Mesodermal cell (in vitro differentiated cells): ENCODE data around the gene PCSK5.
A peak's percentile ranks its signal among the peaks of the same experiment; 100 is the strongest.

Source experiments
- H3K27ac ChIP-seq: 2 replicates; pipeline ENCODE4 v1.7.0; 2013; ENCODE audit warnings: mild to moderate bottlenecking, low read depth, low read length, moderate library complexity; ENCODE audit not compliant: severe bottlenecking
- H3K36me3 ChIP-seq: 2 replicates; pipeline ENCODE4 v1.7.1; 2013; ENCODE audit warnings: mild to moderate bottlenecking, low read length, moderate library complexity; ENCODE audit not compliant: control insufficient read depth, insufficient read depth
- H3K4me1 ChIP-seq: one replicate; pipeline ENCODE4 v1.7.1; 2013; ENCODE audit warnings: mild to moderate bottlenecking, low read length; ENCODE audit not compliant: insufficient read depth, control insufficient read depth, poor library complexity, severe bottlenecking
- H3K4me3 ChIP-seq: 2 replicates; pipeline ENCODE4 v1.7.0; 2013; ENCODE audit warnings: low read length, control low read depth, mild to moderate bottlenecking; ENCODE audit not compliant: insufficient read depth, poor library complexity, severe bottlenecking; ENCODE audit errors: extremely low read depth
- H3K9me3 ChIP-seq: 2 replicates; pipeline ENCODE4 v1.7.1; 2013; ENCODE audit warnings: mild to moderate bottlenecking, low read length, moderate library complexity; ENCODE audit not compliant: control insufficient read depth
- WGBS, 2 experiments: methylation state at CpG; one replicate each; pipeline ENCODE4 v1.1.5; 2013; ENCODE audit warnings: missing lambda C conversion rate in 2 of 2; ENCODE audit not compliant: insufficient coverage in 2 of 2; 5-methylcytosine and 5-hydroxymethylcytosine counted together

PCSK5 gene

DNA sequence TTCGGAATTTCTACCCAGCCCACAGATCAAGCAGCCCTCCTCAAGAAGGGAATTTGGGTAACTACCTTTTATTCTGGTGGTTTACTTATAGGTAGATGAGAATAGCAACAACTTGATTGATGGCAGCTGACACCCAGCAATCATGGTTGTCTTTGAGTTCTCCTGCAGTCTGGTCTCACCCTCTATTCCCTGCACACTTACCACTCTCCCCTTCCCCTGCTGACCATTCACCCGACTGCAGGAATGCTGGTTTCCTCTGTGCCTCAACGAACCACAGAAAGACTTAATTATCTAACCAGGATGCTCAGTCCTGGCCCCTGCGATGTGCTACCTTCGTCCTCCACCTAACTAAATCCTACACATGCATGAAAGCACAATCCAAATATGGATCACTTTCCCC lies 260.8 kb downstream of the PCSK5 start:
- WGBS, 2 experiments: 73 to 74% methylated on average over 4 of the region's 5 CpGs
- H3K4me3 ChIP-seq: no peak overlapping the region
- H3K27ac ChIP-seq: no peak overlapping the region
- H3K9me3 ChIP-seq: no peaks in the 10 kb centered on the region
- no peaks in the 10 kb centered on the region for H3K36me3 ChIP-seq
- no peaks in the 10 kb centered on the region for H3K4me1 ChIP-seq

DNA sequence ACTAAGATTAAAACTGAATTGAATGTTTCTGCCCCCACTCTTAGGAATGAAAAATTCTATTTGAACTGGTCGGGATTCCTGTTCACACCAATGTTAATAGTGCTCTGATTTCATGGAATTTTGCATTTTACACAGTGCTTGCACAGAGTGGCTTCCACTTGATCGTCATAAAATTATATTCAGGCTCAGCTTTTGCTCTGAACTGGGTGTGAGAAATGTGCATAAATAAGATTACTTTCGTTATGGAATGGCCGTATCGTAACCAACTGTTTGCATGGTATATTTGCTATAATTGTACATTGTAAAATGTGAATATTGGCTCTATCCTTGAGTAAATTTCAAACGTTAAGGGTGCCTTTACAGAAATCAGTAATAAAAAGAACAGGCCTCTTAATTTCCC lies 262.9 kb downstream of the PCSK5 start:
- no peak overlapping the region for H3K27ac ChIP-seq
- peaks cover 3% of the 10 kb centered on the region for H3K36me3 ChIP-seq
- no peak overlapping the region for H3K4me3 ChIP-seq
- H3K4me1 ChIP-seq: no peaks in the 10 kb centered on the region
- H3K9me3 ChIP-seq: no peaks in the 10 kb centered on the region
- WGBS, 2 experiments: 83 to 100% methylated on average over 3 to 4 of the region's 6 CpGs

DNA sequence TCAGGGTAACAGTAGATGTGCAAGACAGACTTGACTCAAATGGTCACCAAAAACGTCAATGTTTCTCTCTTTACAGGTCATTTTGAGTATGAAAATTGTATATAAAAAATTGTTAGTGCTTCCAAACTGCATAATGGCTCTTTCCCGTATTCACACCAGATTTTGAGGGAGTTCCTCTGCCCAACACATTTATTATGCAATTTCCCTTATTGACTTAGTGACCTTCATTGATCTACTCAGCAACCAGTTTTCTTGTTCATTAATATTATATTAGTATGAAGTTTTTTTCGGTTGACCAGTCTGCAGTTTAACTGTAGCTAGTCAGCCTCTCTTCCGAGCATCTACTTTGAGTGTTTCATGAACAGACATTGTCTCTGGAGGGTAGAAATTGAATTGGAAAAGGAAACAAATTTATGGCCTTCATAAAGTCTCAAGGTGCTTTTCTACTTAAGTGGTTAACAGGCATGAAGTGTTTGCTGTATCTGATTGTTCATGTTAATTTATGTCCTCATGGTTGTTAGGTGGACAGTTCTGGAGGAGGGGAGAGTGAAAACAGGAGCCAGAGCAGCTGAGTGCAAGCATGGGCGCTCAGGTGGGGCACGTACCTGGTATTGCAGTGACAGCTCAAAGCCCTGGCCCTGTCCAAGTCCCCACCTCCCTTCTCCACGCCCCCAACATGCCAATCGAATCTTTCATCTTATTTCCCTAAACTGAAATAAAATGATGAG lies 263.6 kb downstream of the PCSK5 start:
- WGBS, 2 experiments: 87% methylated on average over 3 of the region's 8 CpGs; no CpG with 5 or more reads in 1 of the 2 experiments
- H3K27ac ChIP-seq: no peak overlapping the region
- H3K4me3 ChIP-seq: no peak overlapping the region
- no peaks in the 10 kb centered on the region for H3K9me3 ChIP-seq
- peaks cover 8% of the 10 kb centered on the region for H3K36me3 ChIP-seq
- no peaks in the 10 kb centered on the region for H3K4me1 ChIP-seq

DNA sequence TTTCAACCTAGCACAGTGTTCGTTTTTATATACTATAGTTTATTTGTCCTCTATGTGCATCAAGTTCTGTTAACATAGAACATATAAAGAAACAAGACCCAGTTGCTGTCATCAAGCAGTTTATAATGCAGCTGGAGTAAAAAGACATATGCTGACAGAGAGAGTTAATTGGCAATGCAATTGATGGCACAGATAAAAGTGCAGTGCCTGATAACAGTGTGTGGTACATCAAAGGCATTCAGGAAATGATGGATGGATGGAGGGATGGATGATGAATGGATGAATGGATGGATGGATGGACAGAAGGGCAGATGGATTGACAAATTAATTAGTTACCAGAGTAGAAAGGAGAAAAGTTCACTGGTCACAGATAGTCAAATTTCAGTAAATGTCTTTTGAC lies 264.9 kb downstream of the PCSK5 start:
- H3K4me3 ChIP-seq: no peak overlapping the region
- WGBS, 2 experiments: no CpG with 5 or more reads among the region's 1 CpG
- no peaks in the 10 kb centered on the region for H3K9me3 ChIP-seq
- no peaks in the 10 kb centered on the region for H3K4me1 ChIP-seq
- H3K36me3 ChIP-seq: peaks cover 21% of the 10 kb centered on the region
- no peak overlapping the region for H3K27ac ChIP-seq

DNA sequence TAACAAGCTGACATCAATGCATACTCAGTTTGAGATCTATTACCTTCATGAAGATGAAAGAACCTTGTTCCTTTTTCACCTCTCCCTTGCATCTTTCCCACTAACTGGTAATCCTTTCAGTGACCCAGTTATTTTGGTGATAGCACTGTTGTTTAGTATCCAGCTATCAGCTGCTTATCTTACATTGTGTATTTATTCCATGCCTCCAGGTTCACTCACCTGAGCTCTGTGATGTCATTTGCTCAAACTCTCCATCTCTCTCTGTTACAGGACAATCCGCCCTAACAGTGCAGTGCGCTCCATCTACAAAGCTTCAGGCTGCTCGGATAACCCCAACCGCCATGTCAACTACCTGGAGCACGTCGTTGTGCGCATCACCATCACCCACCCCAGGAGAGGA lies 268.2 kb downstream of the PCSK5 start:
- H3K9me3 ChIP-seq: no peaks in the 10 kb centered on the region
- H3K36me3 ChIP-seq: peaks cover 27% of the 10 kb centered on the region
- no peak overlapping the region for H3K4me3 ChIP-seq
- peaks cover 26% of the 10 kb centered on the region for H3K4me1 ChIP-seq
- no peak overlapping the region for H3K27ac ChIP-seq
- 97% methylated on average over 7 of the region's 7 CpGs for WGBS, 2 experiments

DNA sequence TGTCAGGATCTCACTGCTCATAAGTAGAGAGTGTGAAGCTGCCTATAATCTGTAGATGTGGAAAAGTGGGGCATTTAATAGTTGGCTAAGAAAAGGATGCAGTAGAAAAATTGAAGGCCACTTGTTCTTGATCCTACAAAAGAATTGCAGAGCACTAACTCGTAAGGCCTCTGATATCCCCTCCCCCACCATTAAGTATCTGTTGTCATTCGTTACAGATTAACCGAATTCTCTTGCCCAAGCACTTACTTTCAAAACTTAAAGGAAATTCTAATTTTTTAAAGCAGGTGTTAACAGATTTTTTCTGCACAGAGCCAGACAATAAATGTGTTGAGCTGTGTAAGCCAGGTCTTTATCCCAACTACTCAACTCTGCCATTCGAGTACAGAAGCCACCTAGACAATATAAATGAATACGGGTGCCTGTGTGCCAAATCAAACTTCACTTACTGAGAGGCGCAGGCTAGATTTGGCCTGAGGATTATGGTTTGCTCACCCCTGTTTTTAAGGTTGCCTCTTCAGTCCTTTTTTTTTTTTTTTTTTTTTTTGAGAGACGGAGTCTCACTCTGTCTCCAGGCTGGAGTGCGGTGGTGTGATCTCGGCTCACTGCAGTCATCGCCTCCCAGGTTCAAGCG lies 268.9 kb downstream of the PCSK5 start:
- Histone ChIP-seq H3K4me1 (peaks cover 26% of the 10 kb centered on the region), H3K9me3 (no peaks in the 10 kb centered on the region), H3K4me3 (no peak overlapping the region), H3K27ac (no peak overlapping the region), H3K36me3 (peaks cover 27% of the 10 kb centered on the region)
- 86 to 96% methylated on average over 5 to 10 of the region's 11 CpGs for WGBS, 2 experiments

DNA sequence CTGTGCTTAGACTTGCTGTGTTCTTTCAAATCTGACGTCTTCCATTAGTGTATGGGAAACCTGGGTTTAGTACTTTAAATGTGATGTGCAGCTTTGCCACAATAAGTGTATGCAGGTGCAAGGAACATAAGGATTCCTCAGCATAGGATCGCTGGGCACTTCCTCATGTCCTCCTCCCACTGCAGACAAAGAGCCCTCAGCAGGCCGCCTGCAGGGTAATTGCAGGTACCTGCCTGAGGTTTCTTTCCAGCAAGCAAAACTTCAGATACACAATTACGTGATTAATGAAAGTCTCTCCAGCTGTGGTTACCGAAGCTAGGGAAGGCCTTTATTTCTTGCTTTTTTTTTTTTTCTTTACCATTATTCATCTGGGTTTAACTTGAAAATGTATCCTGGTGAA lies 270.6 kb downstream of the PCSK5 start:
- WGBS, 2 experiments: 65 to 92% methylated on average over 3 to 4 of the region's 5 CpGs
- peaks cover 26% of the 10 kb centered on the region for H3K4me1 ChIP-seq
- H3K27ac ChIP-seq: peak overlapping the region; percentile 78

DNA sequence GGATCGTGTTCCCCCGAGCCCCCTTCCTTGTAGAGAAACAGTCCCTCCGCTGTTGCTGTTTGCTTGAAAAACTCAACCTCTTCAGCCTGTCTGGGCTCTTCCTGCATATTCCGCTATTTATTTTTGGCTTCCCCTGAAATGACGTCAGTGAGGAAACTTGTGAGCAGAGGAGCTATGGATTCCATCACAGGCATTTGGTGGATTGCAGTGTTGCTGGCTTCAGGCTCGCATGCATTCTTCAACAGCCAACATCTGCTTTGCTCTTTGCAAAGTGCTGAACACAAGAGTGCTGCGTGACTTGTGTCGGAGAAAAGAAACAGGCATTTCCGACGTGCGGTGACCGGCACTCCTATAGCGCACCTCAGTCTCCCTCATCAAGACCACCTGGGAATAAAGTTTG lies 271.1 kb downstream of the PCSK5 start:
- Histone ChIP-seq H3K4me3 (no peak overlapping the region), H3K27ac (peak overlapping the region; percentile 78), H3K4me1 (peaks cover 26% of the 10 kb centered on the region), H3K36me3 (peaks cover 30% of the 10 kb centered on the region), H3K9me3 (no peaks in the 10 kb centered on the region)
- WGBS, 2 experiments: 89 to 91% methylated on average over 5 to 13 of the region's 13 CpGs

More for the DNA sequence above, 270.6 kb downstream of the PCSK5 start:
- no peak overlapping the region for H3K4me3 ChIP-seq
- H3K9me3 ChIP-seq: no peaks in the 10 kb centered on the region
- H3K36me3 ChIP-seq: peaks cover 30% of the 10 kb centered on the region

DNA sequence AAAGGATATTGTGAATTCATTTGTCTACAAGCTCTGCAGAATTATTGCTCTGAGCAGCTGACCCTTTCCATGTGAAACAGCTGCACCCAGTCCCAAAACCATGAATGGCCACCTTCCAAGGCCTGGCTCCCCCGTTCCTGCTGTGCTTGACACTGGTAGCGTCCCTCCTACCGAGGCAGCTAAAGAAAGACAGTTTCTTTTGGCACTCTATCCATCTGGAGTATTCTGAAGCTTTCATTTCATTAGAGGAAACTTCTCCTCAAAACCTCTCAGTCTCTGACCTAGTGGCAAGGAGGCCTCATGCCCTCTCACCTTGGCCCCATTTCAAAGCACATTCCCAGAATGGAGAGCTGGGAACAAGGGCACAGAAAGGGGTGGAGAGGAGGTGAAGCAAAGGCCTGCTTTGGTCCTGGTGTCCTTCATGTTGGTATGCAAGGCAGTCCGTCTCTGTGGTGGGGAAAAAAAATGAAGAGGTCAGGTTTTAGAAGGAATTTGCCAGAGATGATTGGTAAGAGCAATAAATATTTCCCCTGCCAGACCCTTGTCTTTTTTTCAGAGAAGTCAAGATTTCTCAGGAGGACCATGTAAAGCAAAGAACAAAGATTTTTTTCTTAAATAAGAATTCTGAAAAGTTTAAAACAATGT lies 271.7 kb downstream of the PCSK5 start:
- no peaks in the 10 kb centered on the region for H3K9me3 ChIP-seq
- no peak overlapping the region for H3K4me3 ChIP-seq
- peaks cover 26% of the 10 kb centered on the region for H3K4me1 ChIP-seq
- H3K27ac ChIP-seq: peak overlapping the region; percentile 78
- H3K36me3 ChIP-seq: peaks cover 30% of the 10 kb centered on the region
- WGBS, 2 experiments: 90 to 96% methylated on average over 2 to 3 of the region's 4 CpGs

DNA sequence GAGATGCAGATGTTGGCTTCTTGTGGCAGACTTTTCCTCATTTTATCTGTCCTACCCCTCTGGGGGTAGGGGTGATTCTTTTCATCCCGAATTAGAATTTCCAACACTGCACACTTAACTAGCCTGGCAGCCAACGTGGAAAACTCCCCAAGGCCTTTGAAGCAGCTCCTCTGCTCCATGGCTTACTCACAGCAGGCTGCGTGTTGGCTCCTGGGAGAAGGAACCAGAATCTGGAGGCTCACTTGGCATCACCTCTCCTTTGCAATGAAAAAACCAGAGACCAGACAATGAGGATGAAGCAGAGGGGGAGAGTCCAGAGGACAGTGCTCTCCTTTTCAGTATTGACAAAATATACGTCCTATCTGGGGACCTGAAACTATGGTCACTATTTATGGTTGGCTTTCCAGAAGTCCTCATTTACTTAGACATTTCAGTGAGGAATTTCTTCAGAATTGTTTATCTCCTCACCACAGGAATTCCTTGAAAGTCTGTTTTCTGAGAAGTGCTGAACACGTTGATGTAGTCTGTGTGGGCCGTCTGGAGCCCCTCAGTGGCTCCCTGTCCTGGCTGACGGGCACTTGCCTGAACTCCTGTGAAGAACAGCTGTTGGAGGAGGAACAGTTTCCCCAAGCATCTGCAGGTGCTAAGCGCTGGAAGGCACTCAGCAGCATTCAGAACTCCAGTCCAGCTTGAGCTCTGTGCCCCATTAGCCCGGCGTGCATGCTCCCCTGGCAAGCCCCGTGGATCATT lies 272.5 kb downstream of the PCSK5 start:
- H3K36me3 ChIP-seq: peaks cover 30% of the 10 kb centered on the region
- no peak overlapping the region for H3K4me3 ChIP-seq
- H3K27ac ChIP-seq: peak overlapping the region; percentile 78
- WGBS, 2 experiments: 76 to 90% methylated on average over 8 to 9 of the region's 11 CpGs
- H3K9me3 ChIP-seq: no peaks in the 10 kb centered on the region
- H3K4me1 ChIP-seq: peaks cover 26% of the 10 kb centered on the region
